Renal cortical epithelial cell (primary cell): ENCODE results near the gene LETMD1. TPM values are rescaled to one million over a fixed set of nuclear protein-coding genes. Genes with fewer than 3 reads are reported as not detected.

Experiments
- DNase-seq: peaks from one replicate; pipeline ENCODE4 v3.0.0-alpha.2; 2011; ENCODE audit warnings: low read depth
- total RNA-seq: library from RNA; depleted of rRNA; stranded (reverse); fragments of >200 nt; gene quantifications from 2 replicates; pipeline ENCODE4 v1.2.3, GENCODE V29; 2014

LETMD1 gene
- total RNA-seq, 1 donor from 2014 or later = 33.0 TPM

- peak; percentile 86 for DNase-seq
Observed at GRCh38 chr12:51025836-51026638, 22.1 kb upstream of the LETMD1 start, which contains the start of gene SLC11A2. SLC11A2 (minus strand) TSS chr12:51026384; CDS start chr12:51010728, 15,656 bp downstream.

- no peak for DNase-seq
Observed at GRCh38 chr12:51027342-51027835, 20.7 kb upstream of the LETMD1 start.

DNA sequence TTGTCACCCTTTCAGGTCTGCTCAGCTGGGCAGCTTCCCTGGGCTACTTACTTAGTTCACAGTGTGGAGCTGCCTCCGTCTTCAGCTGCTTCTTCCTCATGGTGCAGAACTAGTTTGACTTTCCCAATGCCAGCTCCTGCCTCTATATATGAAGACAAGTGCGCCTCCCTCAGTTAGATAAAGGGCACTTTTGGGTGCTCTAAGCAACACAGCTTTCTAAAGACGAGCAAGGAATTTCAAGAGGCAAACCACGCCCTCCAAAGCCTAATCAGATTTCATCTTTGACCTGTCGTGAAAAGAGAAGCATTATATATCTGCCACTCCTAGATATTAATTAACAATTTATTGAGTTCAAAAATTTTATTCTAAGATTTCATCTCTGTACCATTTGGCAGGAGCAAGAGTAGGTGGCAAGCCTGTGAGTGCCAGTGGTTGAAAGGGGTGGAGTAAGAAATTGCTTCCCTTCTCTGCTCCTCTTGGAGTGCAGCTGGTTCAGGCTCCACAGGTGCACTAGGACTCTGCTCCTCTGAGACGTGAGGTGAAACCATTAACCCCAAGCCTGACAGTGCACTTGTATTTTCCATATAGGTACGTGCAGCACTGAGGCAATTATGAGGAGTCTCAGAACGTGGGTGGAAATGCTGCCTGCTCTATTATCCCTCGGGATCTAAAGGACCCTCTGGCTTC, 19.9 kb upstream of the LETMD1 start:
- peak; percentile 68 for DNase-seq

DNA sequence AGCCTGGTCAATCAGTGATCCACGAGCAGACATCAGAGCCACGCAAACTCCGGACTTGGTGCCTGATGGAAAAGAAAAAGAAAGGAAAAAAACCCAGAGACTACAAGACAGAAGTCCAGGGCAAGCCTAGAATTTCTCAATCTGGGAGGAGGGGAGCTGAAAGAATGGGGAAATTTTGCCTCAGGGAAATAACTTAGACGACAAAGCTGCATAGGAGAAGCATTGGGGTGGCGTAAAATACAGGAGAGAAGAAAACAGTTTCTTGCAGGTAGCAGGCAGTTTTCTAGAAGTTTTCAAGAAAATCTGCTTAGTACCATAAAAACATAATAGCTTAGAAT, 19.3 kb upstream of the LETMD1 start:
- DNase-seq = peak; percentile 83

DNA sequence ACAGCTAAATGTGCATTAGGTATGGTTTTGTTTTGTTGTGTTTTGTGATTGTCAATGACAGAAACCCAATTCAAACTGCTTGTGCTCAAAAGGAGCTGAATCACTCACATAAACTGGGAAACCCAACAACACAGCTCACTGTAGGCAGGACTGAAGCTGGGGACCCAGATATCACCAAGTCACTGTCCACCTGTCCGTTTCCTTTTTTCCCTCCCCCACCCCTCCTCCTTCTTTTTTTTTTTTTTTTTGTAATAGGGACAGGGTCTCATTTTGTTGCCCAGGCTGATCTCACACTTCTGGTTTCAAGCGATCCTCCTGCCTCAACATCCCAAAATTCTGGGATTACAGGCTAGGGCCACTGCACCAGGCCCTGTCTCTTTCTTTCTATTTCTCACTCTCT, 15.1 kb upstream of the LETMD1 start:
- no peak for DNase-seq

DNA sequence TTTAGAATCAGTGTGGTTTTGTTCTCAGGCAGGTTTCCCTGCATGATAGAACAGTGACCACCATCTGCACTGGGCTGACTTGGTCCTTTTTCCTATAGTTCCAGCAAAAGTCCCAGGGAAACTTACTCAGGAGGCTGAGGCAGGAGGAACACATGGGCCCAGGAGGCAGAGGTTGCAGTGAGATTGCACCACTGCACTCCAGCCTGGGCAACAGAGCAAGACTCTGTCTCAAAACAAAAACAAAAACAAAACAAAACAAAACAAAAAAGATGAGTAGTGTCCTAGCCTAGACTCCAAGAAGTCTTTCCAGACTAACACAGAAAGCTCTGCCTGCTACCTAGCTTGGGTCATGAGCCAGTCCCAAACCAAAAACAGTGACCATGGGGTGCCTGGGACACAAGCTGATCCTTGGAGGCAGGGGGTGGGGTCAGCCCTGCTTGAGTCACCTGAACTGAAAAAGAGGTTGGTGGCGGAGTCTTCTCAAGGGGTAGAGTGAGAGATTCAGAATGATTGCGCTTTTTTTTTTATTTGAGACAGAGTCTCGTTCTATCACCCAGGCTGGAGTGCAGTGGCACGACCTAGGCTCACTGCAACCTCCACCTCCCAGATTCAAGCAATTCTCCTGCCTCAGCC, 14.6 kb upstream of the LETMD1 start:
- no peak for DNase-seq

DNA sequence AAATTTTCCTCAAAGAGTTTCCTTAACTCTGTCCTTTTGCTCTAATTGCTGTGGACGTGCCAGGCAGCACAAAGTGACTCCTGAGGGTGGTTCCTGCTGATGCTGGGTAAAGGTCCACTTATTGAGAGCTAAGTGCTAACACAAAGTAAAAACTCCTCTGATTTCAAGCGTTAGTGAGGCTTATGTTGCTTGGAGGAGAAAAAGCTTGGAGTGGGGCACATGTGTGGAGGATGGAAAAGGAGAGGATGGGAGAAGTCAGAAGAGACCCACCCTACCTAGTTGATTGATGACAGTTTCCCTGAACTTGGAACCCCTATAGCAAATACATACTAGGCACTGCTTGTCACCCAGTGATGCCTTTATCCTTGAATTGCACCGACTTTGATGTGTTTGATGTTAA, 11.8 kb upstream of the LETMD1 start:
- DNase-seq = no peak

GRCh38 chr12:51048661-51049251, 629 bp downstream of the LETMD1 start:
- no peak for DNase-seq

DNA sequence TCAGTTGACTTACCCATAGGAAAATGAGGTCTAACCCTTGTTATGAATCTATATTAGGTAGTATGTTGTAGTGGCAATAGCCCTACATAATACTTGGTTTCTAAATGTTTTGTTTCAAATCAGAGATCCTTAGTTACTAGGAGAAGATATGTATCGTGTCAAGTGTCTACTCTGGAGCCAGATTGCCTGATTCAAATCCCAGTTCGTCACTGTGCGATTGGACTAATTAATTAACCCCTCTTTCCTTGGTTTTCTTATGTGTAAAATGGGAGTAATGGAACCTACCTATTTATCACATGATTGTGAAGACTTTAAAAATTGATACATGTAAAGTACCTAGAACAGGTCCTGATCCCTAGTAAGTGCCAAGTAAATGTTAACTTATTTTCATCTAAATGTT, 1.4 kb downstream of the LETMD1 start:
- no peak for DNase-seq

- DNase-seq = peak; percentile 51
Observed at GRCh38 chr12:51051787-51052186, 3.7 kb downstream of the LETMD1 start.

GRCh38 chr12:51055060-51055459, 6.9 kb downstream of the LETMD1 start:
- no peak for DNase-seq

DNA sequence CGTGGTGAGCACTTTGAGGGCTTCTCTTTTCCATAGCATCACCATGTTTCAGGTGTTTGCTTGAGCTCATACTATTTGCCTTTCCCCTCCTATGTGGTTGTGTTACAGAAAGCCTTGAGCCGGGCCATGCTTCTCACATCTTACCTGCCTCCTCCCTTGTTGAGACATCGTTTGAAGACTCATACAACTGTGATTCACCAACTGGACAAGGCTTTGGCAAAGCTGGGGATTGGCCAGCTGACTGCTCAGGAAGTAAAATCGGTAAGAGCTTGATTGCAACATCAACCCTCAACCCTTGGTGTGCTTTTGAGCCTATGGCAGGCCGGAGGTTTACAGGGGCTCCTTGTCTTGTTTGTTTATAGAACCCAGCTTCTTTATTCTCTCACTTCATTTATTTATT, 8.1 kb downstream of the LETMD1 start:
- no peak for DNase-seq

DNA sequence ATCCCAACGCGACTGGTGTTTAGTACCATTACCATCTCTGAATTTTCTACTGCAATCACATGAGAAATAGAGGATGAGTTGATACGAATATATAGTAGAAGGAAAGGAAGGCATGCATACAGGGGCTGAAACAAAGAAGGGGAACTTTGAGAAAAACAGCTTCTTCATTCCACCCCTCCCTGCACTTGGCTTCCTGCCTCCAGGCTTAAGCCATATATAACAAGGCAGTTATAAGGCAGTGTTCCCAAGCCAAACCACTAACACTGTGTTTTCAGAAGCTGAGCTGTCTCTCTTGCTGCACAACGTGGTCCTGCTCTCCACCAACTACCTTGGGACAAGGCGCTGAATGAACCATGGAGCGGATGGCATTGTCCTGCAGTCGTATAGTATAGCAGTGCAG, 11.0 kb downstream of the LETMD1 start:
- no peak for DNase-seq

DNA sequence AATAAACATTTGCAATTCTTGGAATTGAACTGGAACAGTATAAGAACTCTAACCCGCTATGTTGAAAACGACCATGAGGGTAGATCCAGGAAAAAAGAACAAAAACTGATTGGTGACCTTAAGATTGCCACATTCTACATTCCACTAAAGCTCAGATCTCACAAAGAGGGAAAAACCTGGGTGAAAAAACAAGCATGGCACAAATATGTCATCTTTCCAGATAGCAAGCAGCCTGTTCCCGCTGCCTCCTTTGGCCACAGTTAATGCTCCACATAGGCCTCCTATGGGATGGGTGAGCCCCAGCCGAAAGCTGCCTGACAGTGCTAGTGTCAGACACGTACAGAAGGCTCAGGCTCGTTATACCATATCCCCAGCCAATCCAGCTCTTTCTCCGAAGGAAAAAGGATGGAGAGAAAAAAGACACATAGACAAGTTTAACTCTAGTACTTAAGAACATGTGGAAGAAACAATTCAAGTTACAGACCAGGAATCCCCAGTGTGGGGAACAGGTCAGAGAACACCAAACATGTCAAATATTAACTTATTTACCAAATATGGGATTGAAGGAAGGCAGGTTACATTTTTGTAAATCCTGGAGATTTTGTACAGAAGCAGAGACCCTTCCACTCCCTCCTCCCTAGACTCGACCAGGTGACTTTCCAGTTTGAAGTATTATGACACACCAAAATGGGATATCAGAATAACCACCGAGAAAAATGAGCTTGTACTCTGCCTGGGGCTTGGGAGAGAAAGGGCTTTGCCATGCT, 14.7 kb downstream of the LETMD1 start:
- DNase-seq = peak; percentile 37

GRCh38 chr12:51065530-51065929, 17.4 kb downstream of the LETMD1 start:
- DNase-seq = no peak

DNA sequence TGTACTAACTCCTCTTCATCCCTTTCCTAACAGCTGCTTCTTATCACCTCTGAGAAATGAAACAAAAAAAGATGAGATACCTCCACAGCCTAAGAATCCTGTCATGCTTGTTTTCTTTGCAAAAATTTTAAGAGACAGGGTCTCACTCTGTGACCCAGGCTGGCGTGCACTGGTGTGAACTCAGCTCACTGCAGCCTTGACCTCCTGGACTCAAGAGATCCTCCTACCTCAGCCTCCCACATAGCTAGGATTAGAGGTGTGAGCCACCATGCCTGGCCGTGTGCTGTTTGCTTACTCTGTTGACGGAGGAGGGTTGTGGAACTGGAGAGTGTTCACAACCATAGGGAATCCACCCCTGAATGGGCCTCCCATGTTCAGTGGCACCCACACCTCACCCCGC, 19.1 kb downstream of the LETMD1 start:
- DNase-seq = no peak

DNA sequence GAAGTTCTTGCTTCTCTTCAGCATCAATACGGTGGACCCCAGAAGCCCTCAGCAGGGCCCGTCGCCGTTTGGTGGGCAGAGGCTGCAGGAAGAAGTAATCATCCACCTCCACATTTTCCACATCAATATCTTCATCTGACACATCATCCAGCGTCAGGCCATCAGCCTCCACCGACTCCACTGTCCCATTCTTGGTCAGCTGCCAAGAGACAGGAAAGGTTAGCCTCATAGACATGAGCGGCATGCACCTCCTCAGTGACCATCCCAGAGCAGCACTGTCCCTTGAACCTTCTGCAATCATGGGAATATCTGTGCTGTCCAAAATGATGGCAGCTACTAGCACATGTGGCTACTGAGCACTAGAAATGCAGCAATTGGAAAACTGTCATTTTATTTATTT, 19.6 kb downstream of the LETMD1 start:
- DNase-seq = no peak

GRCh38 chr12:51070004-51070403, 21.9 kb downstream of the LETMD1 start:
- DNase-seq = peak; percentile 76

DNA sequence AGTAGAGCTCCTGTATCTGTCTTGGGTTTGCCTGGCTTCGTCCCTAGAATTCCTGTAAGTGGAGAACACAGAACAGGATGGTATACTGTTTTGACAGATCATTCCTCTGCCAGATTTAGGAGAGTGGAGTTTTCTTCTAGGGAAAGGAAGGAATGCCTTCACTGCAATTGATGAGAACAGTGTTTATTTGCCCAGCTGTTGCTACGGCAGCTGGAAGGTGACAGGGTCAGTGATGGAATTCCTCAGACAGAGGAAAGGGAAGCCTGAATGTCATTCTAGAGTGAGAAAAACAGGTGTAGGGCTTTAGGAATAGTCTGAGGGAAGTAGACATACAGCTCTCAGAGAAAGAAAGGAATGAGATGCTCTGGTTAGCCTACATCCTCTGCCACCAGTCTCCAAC, 23.5 kb downstream of the LETMD1 start:
- no peak for DNase-seq

DNA sequence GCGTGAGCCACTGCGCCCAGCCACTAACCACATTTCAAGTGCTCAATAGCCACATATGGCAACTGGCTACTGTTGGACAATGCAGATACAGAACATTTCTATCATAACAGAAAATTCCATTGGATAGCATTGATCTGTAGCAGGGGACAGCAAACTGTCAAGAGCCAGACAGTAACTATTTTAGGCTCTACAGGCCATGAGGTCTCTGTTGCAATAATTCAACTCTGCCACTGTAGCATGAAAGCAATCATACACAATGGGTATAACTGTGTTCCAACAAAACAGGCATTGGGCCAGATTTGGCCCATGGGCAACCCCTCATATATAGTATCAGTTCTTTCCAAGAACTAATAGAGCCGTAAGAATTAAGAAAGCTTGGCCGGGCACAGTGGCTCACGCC, 27.3 kb downstream of the LETMD1 start:
- no peak for DNase-seq

DNA sequence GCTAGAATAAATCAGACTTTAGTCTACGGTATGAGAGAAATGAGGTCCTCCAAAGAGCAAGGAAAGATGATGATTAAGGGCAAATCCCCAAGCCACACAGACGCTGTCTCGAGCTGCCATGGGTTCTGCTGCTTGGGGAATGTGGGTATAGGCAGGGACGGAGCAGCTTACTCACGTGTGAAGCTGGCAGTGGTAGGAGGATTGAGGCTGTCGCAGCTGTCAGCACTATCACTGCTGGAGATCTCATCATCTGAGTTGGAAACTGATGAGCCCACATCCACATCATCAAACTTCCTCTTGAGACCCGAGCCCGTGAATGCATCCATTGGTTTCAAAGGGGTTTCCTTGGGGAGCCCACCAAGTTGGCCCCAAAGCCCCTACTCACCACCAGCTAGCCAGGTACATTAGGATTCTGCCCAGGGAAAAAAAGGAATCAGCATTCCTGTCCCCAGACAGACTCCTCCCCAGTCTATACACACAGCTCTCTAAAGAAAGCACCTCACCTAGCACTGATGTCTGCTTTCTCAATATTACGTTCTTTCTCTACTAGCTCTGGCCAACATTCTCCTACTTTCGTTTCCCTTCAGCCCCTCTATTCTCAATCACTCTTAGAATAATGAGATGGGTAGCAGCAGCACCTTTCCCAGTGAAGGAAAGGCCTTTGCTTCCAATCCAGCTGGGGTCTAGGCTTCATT, 28.3 kb downstream of the LETMD1 start:
- no peak for DNase-seq
